ENCODE results near the gene TMEM191C. TPM values are rescaled to one million over a fixed set of nuclear protein-coding genes. Genes with fewer than 3 reads are reported as not detected.
A peak's percentile ranks its signal among the peaks of the same experiment; 100 is the strongest.
"Not testable (repeated sequence)": the region's sequence is repeated elsewhere in the genome, so short reads cannot be mapped to it uniquely, and the experiment has no call there.

TMEM191C gene
- total and polyA plus RNA-seq, 8 donors, result 1.3 to 2.5 (median 1.7) TPM

DNA sequence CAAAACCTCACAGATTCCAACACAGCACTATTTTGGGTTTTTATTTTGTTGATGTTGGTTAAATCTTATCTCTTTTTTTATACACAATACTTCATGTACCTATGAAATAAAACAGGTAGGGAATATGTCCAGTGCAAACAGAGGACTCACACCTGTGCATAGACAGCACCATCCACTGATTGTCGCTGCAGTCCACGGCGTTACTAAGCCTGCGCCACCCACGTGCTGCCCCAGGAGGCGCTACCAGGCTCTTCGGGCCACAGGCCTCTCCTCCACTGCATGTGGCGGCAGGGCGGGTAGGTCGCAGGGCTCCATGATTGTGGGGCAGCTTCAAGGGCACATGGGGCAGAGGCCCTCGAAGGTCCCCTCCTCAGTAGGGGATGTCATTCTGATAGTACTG lies 5.8 kb downstream of the TMEM191C start:
- H3K4me3 ChIP-seq; DNase-seq; H3K4me1 ChIP-seq; H3K27ac ChIP-seq; H3K27me3 ChIP-seq; H3K36me3 ChIP-seq; ATAC-seq; H3K9me3 ChIP-seq; intact Hi-C loops (cut with DNase I): not testable (repeated sequence)

DNA sequence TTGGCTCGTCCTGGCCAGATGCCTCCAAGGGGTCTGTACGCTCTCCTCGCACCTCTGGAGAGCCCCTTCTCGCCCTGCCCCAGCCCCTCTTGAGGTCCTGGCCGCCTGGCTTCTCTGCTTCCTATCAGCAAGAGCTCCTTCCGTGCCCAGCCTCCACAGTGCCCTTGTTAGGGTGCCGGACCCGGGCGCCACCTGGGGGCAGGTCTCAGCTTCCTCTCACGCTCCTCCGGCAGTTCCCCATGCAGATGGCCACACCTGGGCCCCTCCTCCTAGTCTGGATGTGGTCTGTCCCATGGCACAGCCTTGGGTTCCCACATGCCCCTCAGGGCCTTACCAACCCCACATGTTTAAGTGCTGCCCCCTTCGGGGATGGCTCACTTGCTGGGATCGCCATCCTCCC lies 6.5 kb downstream of the TMEM191C start:
- ATAC-seq; H3K36me3 ChIP-seq; H3K4me3 ChIP-seq; DNase-seq; H3K27ac ChIP-seq; H3K9me3 ChIP-seq; H3K4me1 ChIP-seq; intact Hi-C loops (cut with DNase I); H3K27me3 ChIP-seq: not testable (repeated sequence)

DNA sequence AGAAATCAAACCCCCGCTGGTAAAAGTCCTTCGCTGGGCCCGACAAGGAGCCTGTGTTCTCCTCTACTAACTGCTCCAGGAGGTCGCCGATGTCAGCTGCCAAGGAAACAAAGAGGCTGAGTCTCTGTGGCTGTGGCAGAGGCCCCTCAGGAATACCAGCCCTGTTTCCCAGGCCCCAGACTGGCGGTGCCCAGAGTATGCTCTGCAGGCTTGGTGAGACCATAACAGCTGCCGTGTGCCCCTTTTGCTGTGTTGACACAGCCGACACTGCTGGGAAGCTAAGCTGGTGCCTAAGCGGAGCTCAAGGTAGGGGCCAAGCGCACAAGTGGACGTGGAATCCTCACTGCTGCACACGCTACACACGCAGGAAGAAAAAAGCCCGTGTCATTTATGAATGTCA lies 16.9 kb downstream of the TMEM191C start:
- DNase-seq; H3K27ac ChIP-seq; intact Hi-C loops (cut with DNase I); ATAC-seq; H3K4me1 ChIP-seq; H3K27me3 ChIP-seq; H3K9me3 ChIP-seq; H3K4me3 ChIP-seq; H3K36me3 ChIP-seq: not testable (repeated sequence)

DNA sequence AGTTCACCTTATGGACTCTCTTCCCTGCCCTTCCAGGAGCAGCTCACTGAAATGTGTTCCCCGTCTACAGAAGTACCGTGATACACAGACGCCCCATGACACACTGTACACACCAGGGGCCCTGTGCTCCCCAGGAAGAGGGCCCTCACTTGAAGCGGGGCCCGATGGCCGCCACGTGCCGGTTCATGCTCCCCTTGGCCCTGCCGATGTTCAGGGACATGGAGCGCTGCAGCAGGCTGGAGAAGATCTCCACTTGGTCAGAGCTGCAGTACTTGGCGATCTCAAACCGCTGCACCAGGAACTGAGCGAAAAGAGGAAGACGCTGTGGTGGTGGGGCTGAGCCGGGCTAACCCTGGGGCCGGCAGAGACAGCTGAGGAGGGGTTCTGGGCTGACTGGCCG lies 20.5 kb downstream of the TMEM191C start:
- ATAC-seq; intact Hi-C loops (cut with DNase I); H3K27me3 ChIP-seq; H3K9me3 ChIP-seq; H3K36me3 ChIP-seq; H3K27ac ChIP-seq; DNase-seq; H3K4me3 ChIP-seq; H3K4me1 ChIP-seq: not testable (repeated sequence)

DNA sequence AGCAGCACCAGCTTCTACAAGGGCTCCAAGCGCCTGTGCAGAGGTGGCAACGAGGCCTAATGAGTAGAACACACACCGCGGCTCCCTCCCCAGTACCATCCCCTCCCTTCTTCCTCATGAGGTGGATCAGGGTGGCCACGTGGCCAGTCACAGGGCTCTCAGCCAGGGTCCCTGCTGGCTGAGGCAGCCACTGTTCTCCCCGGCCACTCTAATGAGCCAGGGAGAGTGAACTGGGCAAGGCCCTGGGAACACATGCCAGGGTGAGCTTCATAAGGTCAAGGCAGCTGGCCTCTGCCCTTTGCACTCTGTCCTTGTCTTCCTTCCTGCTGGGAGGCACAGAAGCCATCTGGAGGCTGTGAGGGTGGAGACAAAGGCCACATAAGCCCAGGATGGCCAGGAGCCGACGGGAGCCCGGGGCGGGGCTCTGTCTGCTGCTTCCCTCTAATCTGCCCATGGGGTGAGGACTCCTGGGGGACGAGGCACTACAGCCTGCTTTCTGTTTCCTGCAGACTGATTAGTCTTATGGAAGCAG lies 22.0 kb downstream of the TMEM191C start:
- H3K27me3 ChIP-seq; H3K27ac ChIP-seq; H3K36me3 ChIP-seq; intact Hi-C loops (cut with DNase I); H3K4me1 ChIP-seq; ATAC-seq; H3K9me3 ChIP-seq; H3K4me3 ChIP-seq: not testable (repeated sequence)
- peak in 1 of 4 donors; percentile 14 for DNase-seq

DNA sequence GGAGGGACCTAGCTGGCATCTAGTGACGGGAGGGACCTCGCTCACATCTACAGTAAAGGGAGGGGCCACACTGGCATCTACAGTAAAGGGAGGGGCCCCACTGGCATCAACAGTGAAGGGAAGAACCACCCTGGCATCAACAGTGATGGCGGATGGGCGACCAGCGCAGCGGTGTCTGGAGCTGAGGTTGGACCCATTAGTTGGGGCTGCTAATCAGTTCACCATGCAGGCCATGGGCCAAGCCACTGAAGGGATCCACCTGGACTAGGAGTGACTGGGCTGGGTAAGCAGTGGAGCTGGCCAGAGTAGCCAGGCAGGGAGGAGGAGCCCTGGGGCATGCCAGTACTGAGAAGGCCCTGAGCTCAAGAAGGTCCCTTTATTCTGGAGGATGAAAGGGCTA lies 23.4 kb downstream of the TMEM191C start:
- intact Hi-C loops (cut with DNase I); ATAC-seq; H3K4me1 ChIP-seq; H3K27ac ChIP-seq; H3K36me3 ChIP-seq; H3K27me3 ChIP-seq; H3K9me3 ChIP-seq; H3K4me3 ChIP-seq: not testable (repeated sequence)
- DNase-seq, result peak in 1 of 4 donors; percentile 57

DNA sequence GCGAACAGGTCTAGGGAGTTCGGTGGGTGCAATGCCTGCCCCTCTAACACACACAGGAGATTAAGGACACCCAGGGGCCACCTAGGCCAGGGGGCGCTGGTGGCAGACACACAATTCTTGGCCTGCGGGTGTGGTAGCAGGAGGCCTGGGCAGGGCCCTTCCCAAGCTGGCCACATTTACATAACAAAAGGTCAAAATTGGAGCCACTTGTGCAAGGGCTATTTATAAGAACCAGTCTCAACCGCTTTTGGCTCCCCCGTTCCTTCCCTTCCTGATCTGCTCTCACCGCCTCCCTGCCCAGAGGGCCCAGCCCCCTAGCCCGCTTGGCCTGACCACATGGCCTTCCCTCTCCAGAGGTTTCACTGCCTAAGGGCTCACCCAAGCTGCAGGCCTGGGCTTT lies 25.1 kb downstream of the TMEM191C start:
- H3K36me3 ChIP-seq; H3K9me3 ChIP-seq; H3K4me1 ChIP-seq; ATAC-seq; DNase-seq; H3K27ac ChIP-seq; H3K4me3 ChIP-seq; intact Hi-C loops (cut with DNase I); H3K27me3 ChIP-seq: not testable (repeated sequence)

DNA sequence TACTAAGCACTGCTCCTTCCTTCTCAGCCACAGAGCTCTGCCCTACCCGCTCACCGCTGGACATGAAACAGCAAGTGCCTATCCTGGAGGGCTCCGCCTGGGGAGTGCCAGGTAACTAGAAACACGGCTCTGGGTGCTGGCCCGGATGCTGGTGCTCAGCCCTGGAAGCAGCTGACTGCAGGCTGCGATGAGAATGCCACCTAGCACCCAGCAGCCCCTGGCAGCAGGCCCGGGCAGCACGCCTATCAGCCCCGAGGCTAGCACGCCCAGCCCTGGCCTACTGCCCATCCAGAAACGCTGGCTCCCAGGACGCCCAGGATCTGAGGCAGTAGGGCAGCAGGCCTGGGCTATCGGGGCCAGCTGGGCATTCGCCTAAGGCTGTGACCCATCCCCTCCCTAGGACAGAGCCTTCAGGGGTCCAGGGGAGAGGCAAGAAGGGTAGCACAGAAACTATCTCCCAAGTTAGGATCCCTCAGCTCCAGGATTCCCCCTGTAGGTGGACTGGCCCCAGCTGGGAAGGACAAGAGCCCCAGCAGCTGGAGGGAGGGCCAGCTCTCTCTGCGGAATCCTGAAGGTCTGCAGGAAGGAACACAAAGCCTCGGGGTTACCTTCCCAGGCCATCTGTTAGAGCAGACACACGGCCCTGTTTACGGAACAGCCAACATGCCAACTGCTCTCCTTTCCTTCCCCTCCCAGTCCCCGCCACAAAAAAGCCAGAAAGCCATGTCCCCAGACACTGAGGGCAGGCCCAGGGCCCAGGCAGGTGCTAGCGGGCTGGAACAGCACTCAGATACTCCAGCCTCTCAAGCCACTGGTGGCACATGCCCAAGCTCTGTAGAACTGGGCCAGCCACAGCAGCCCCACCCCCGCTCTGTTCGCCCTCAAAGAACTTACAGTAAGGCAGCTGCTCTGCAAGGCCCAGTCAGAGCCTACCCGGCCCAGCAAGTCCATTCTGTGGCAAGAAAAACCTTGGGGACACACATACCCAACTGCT lies 26.9 kb downstream of the TMEM191C start:
- H3K9me3 ChIP-seq; DNase-seq; H3K4me3 ChIP-seq; H3K36me3 ChIP-seq; H3K27me3 ChIP-seq; intact Hi-C loops (cut with DNase I); H3K4me1 ChIP-seq; H3K27ac ChIP-seq: not testable (repeated sequence)
- peak; percentile 83 for ATAC-seq

DNA sequence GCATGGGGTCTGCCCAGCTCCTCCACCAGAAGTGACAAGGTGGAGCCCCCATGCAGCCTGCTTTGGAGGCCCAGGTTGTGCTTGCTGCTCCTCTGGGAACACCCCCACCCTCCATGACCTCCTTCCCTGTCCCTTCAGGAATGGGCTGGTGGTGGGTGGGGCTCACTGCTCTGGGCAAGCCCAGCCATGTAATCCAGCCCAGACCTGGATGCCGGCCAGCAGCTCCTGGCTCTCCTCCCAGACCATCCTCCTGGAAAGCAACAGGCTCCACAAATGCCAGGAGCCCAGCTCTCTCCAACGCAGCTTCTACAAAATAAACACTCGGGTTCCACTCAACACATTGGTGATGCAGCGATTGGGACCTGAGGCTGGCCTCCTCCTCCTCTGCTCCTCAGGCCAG lies 30.8 kb downstream of the TMEM191C start:
- H3K27ac ChIP-seq; intact Hi-C loops (cut with DNase I); H3K4me3 ChIP-seq; H3K4me1 ChIP-seq; DNase-seq; H3K9me3 ChIP-seq; H3K36me3 ChIP-seq; H3K27me3 ChIP-seq: not testable (repeated sequence)
- ATAC-seq, result peak; percentile 71

DNA sequence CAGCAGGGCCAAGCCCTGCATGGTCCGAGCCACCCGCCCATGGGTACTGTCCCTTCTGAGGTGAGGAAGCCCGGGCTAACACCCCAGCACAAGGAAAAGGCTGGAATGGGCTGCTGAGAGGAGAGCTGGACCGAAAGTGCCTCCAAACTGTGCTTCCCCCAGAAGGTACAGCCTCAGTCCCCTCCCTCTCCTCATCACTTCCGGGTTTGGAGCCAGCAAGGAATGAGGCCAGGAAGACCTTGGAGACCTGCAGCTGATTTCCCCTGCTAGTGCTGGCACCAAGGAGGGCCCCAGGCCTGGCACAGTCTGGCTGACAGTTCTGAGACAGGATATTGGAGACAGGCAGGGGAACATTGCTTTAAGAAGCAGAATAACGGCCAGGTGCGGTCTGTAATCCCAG lies 31.3 kb downstream of the TMEM191C start:
- ATAC-seq; H3K27me3 ChIP-seq; intact Hi-C loops (cut with DNase I); H3K27ac ChIP-seq; DNase-seq; H3K9me3 ChIP-seq; H3K36me3 ChIP-seq; H3K4me3 ChIP-seq; H3K4me1 ChIP-seq: not testable (repeated sequence)

DNA sequence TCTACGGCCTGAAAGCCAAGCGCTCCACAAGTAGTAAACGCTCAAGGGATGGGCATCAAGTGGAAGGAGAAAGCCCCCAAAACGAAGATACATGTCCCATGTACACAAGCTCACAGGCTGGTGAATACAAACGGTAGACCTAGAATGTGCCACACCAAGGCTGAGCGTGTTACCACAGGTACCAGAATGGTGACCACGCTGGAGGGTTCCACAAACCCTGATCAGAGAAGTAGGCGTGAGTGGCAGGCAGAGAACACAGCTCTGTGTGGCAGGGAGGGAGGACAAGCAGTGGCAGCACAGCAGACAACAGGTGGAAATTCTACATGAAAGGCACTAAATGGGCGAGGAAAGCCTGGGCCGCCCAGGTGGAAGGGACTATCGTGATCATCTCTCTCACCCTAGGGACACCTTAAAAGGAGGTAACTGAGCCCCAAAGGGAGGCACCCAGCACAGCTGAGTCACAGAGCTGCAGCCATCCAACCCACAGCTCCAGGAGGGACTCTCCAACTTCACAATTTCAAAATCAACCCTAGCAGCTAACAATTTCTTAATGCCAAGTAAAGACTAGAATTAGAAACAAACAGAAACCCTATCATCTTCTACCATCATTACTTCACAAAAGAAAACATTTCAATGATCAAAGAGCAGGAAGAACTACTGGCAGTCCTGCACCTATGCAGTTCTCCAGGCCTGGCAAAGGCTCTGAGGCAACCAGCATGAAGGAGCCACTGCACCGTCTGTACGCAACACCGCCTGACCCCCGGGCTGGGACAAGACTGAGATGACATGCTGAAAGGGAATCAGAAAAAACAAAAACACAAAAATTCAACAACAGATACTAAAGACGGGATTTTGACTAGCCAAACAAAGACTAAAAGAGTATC lies 32.7 kb downstream of the TMEM191C start:
- H3K4me1 ChIP-seq; intact Hi-C loops (cut with DNase I); H3K27ac ChIP-seq; ATAC-seq; DNase-seq; H3K27me3 ChIP-seq; H3K9me3 ChIP-seq; H3K4me3 ChIP-seq; H3K36me3 ChIP-seq: not testable (repeated sequence)

DNA sequence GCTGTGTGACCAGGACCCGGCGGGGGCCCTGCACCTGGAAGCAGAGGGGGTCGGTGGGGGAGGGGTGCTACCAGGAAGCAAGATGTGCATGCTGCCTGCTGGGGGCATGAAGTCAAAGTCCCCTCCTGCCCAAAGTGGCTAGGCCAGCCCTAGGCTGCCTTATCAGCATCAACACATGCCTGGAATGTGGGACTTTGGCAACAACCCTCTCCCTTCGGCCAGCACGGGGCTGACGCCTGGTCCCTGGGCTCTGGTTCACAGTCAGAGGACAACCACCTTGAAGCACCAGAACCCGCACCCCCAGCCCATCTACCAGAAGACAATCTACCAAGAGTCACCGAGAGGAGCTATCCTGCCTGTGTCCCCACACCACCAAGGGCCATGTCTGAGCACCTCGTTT lies 43.2 kb downstream of the TMEM191C start:
- H3K9me3 ChIP-seq; H3K27ac ChIP-seq; H3K27me3 ChIP-seq; ATAC-seq; H3K4me3 ChIP-seq; H3K36me3 ChIP-seq; H3K4me1 ChIP-seq; DNase-seq; intact Hi-C loops (cut with DNase I): not testable (repeated sequence)

DNA sequence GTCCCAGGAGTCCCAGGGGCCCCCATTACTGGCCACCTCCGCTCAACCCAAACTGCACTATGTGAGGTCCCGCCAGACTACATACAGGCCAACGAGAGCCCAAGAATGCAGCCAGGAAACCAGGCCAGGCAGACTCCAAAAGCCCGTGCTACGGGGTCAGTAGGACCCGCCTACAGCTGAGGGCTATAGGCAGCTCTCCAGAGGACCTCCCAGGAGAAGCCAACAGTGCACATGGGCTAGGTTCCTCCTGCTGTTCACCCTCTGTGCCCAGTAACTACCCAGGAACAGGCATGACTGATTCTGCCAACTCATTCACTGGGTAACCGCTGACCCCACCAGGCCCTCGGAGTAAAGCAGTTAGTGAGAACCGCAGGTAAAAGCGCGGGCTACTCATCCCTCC lies 44.8 kb downstream of the TMEM191C start:
- ATAC-seq; intact Hi-C loops (cut with DNase I): not testable (repeated sequence)

More for the DNA sequence above, 44.8 kb downstream of the TMEM191C start:
- not testable (repeated sequence) for H3K4me1 ChIP-seq, H3K27me3 ChIP-seq, H3K9me3 ChIP-seq, H3K27ac ChIP-seq, DNase-seq, H3K4me3 ChIP-seq, H3K36me3 ChIP-seq

Data from left lung (tissue), 10 donors.